ENCODE results near the gene SORD. TPM values are rescaled to one million over a fixed set of nuclear protein-coding genes. Genes with fewer than 3 reads are reported as not detected.

The SORD gene
- total and polyA plus RNA-seq, 9 of the 15 experiments (the other 6 are each of a cell fraction or from before 2014, with no cell fraction given): 5.9 to 79.2 (median 29.6) TPM

DNA sequence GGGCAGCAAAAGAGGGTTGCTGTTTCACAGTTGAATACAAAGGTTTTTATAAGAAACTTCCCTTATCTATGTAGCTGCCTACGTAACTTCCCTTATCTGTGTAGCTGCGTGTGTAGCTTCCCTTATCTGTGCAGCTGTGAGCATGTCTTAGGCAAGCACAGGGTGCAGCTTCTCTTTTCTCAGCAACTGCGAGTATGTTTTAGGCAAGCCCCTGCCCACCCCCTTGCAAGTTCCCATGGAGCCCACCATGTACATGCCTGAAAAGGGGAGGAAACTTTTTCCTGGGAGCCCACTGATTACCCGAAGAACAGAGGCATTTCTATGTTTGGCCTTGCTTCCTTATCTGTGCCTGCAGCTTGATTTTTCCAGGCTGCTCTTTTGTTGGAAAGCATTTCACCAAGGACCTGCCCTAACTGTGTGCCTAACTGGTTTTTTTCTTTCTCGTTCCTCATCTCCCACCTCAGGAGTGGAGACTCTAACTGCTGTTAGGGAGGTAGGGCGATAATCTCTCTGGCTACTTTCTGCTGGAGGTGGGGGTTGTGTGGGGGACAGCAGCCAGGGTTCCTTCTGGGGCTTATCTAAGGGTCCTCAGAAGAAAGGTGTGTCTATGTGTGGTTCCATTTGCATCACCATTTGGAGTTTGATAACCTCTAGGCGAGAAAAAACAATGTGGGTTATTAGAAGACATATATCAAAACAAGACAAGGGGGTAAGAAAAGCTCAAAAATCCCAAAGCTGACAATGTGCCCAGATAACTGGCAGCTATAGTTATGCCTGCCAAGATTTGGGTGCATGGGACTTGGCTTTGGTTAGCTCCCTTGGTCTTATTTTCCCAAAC lies 26.0 kb downstream of the SORD start (continued):
- TF ChIP-seq PRMT5 (CRISPR knock-in tag; IDR thresholded peaks at IDR 0.05) (no peak), TAF15 (IDR thresholded peaks at IDR 0.05; ENCODE audit: low read depth, low read length) (no peak), SMAD4 (CRISPR knock-in tag; conservative IDR thresholded peaks at IDR 0.05) (peak; percentile 83; the same call in 1 of the 2 replicates), C11orf30 (IDR thresholded peaks at IDR 0.05; ENCODE audit: low read depth) (no peak), ZC3H4 (CRISPR knock-in tag; IDR thresholded peaks at IDR 0.05; ENCODE audit: borderline replicate concordance) (no peak), ZFPM2 (CRISPR knock-in tag; IDR thresholded peaks at IDR 0.05) (no peak), SRSF9 (IDR thresholded peaks at IDR 0.05; ENCODE audit: borderline replicate concordance, low read depth, low read length) (no peak), ZBTB7A (IDR thresholded peaks at IDR 0.05; ENCODE audit: borderline replicate concordance, control insufficient read depth, low read depth, low read length) (peak; percentile 70), ZNF184 (CRISPR knock-in tag; IDR thresholded peaks at IDR 0.05) (no peak), PTTG1 (tag; IDR thresholded peaks at IDR 0.05; ENCODE audit: low read depth) (no peak), CBX5 (IDR thresholded peaks at IDR 0.05; ENCODE audit: borderline replicate concordance, low read depth) (peak; percentile 16; the same call in 1 of the 2 replicates), BRD4 (IDR thresholded peaks at IDR 0.05) (no peak), ZNF584 (CRISPR knock-in tag; IDR thresholded peaks at IDR 0.05; ENCODE audit: low read depth) (no peak), FOXK1 (CRISPR knock-in tag; IDR thresholded peaks at IDR 0.05; ENCODE audit: borderline replicate concordance) (no peak), ZNF561 (CRISPR knock-in tag; conservative IDR thresholded peaks at IDR 0.05) (no peak)
- TF ChIP-seq, protein P1, sequence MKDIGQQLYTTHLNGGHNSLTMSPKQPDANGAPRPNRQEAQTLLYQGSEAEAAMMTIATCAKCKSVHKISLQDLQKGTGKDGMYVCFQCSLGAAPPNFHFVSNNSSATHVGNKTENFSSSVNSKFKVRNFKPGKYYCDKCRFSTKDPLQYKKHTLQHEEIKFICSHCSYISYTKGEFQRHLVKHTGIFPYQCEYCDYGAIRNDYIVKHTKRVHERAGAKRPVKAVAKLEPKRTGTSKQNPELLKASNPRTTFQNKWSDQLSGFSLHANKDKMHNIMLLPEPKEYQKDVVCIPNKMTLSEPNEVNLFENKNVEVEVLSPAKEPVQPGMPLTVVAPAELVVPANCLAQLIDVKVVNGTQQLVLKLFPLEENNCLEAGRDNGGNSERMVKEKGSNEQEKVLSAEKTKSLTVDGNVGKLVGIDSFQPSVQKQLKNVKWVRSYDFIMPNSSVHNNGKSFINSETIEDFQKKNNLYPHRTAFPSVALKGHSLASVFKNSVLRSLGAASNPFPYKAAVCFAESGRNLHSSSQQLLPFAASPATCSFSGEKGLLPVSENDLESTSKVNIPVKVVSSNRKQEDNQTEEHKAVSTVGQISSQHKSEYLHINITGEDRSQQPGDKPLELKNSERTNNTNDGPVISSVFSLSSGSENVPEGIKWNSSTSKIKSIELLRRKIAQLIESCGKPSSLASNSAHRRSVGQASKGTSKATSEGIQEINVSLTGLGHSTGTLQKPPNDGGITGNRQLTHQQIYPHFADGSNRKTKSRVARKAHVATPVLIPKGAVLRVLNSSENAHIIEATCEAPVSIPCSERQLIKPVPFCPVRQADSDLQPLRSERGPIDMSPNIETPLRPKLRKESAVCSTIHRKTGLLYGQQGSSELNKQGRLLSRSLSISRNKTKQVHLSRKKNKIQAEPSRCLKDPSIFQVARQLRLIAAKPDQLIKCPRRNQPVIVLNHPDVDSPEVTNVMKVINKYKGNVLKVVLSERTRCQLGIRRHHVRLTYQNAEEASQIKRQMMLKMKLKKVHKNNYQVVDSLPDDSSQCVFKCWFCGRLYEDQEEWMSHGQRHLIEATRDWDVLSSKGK (CRISPR knock-in tag; IDR thresholded peaks at IDR 0.05): no peak
- TF ChIP-seq, protein P2, sequence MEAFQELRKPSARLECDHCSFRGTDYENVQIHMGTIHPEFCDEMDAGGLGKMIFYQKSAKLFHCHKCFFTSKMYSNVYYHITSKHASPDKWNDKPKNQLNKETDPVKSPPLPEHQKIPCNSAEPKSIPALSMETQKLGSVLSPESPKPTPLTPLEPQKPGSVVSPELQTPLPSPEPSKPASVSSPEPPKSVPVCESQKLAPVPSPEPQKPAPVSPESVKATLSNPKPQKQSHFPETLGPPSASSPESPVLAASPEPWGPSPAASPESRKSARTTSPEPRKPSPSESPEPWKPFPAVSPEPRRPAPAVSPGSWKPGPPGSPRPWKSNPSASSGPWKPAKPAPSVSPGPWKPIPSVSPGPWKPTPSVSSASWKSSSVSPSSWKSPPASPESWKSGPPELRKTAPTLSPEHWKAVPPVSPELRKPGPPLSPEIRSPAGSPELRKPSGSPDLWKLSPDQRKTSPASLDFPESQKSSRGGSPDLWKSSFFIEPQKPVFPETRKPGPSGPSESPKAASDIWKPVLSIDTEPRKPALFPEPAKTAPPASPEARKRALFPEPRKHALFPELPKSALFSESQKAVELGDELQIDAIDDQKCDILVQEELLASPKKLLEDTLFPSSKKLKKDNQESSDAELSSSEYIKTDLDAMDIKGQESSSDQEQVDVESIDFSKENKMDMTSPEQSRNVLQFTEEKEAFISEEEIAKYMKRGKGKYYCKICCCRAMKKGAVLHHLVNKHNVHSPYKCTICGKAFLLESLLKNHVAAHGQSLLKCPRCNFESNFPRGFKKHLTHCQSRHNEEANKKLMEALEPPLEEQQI (IDR thresholded peaks at IDR 0.05): peak; percentile 76
- TF ChIP-seq, protein P3, sequence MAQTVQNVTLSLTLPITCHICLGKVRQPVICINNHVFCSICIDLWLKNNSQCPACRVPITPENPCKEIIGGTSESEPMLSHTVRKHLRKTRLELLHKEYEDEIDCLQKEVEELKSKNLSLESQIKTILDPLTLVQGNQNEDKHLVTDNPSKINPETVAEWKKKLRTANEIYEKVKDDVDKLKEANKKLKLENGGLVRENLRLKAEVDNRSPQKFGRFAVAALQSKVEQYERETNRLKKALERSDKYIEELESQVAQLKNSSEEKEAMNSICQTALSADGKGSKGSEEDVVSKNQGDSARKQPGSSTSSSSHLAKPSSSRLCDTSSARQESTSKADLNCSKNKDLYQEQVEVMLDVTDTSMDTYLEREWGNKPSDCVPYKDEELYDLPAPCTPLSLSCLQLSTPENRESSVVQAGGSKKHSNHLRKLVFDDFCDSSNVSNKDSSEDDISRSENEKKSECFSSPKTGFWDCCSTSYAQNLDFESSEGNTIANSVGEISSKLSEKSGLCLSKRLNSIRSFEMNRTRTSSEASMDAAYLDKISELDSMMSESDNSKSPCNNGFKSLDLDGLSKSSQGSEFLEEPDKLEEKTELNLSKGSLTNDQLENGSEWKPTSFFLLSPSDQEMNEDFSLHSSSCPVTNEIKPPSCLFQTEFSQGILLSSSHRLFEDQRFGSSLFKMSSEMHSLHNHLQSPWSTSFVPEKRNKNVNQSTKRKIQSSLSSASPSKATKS (CRISPR knock-in tag; IDR thresholded peaks at IDR 0.05): 0 out of 2 replicates have a peak, but pooled peaks have one; percentile 37
- TF ChIP-seq, protein P4, sequence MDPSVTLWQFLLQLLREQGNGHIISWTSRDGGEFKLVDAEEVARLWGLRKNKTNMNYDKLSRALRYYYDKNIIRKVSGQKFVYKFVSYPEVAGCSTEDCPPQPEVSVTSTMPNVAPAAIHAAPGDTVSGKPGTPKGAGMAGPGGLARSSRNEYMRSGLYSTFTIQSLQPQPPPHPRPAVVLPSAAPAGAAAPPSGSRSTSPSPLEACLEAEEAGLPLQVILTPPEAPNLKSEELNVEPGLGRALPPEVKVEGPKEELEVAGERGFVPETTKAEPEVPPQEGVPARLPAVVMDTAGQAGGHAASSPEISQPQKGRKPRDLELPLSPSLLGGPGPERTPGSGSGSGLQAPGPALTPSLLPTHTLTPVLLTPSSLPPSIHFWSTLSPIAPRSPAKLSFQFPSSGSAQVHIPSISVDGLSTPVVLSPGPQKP (CRISPR knock-in tag; IDR thresholded peaks at IDR 0.05): no peak

Measured in K562 (cell line).